OCI-M2 (cell line): ENCODE data around the gene NUAK1.

Experiments
- DNase-seq: peaks from one replicate; lab custom pipeline; 2025; ENCODE audit not compliant: unreplicated experiment; lab: John Stamatoyannopoulos, UW

Gene NUAK1

GRCh38 chr12:106138633-106139421, at the start of gene NUAK1:
Gene NUAK1 (minus strand): TSS chr12:106138954. CDS start chr12:106138653, 301 bp downstream.
- no peak for DNase-seq

- DNase-seq, result no peak
Observed at GRCh38 chr12:106188256-106188655, 49.5 kb upstream of the NUAK1 start.

- no peak for DNase-seq
Observed at GRCh38 chr12:106187842-106188241, 49.1 kb upstream of the NUAK1 start.

- DNase-seq, result no peak
Observed at GRCh38 chr12:106187155-106187789, 48.5 kb upstream of the NUAK1 start.

- DNase-seq, result no peak
Observed at GRCh38 chr12:106183735-106184134, 45.0 kb upstream of the NUAK1 start.

- DNase-seq, result no peak
Observed at GRCh38 chr12:106181401-106182114, 42.8 kb upstream of the NUAK1 start.

- DNase-seq, result no peak
Observed at GRCh38 chr12:106179086-106179485, 40.3 kb upstream of the NUAK1 start.

GRCh38 chr12:106178562-106178961, 39.8 kb upstream of the NUAK1 start:
- DNase-seq, result no peak

- no peak for DNase-seq
Observed at GRCh38 chr12:106176560-106176959, 37.8 kb upstream of the NUAK1 start.

- no peak for DNase-seq
Observed at GRCh38 chr12:106174876-106175275, 36.1 kb upstream of the NUAK1 start.

- no peak for DNase-seq
Observed at GRCh38 chr12:106173442-106173841, 34.7 kb upstream of the NUAK1 start.

- DNase-seq, result no peak
Observed at GRCh38 chr12:106171117-106171750, 32.5 kb upstream of the NUAK1 start.

GRCh38 chr12:106170285-106170684, 31.5 kb upstream of the NUAK1 start:
- no peak for DNase-seq

GRCh38 chr12:106163712-106164111, 25.0 kb upstream of the NUAK1 start:
- DNase-seq, result no peak

- no peak for DNase-seq
Observed at GRCh38 chr12:106161491-106161890, 22.7 kb upstream of the NUAK1 start.

GRCh38 chr12:106160915-106161314, 22.2 kb upstream of the NUAK1 start:
- no peak for DNase-seq

GRCh38 chr12:106157802-106158201, 19.0 kb upstream of the NUAK1 start:
- no peak for DNase-seq

GRCh38 chr12:106154751-106155273, 16.1 kb upstream of the NUAK1 start:
- no peak for DNase-seq

- no peak for DNase-seq
Observed at GRCh38 chr12:106152334-106152733, 13.6 kb upstream of the NUAK1 start.

GRCh38 chr12:106150555-106150954, 11.8 kb upstream of the NUAK1 start:
- no peak for DNase-seq

GRCh38 chr12:106149096-106149784, 10.5 kb upstream of the NUAK1 start:
- DNase-seq, result no peak
